Measurements from ENCODE around the gene FBXL14. TPM values are rescaled to one million over a fixed set of nuclear protein-coding genes. Genes with fewer than 3 reads are reported as not detected.

FBXL14 gene
- total RNA-seq: 6.2 TPM
- long read RNA-seq, partial matches to known transcripts: 0 of 32 reads
- long read RNA-seq, other reads (novel, unspliced or antisense): 31 of 32 reads

GRCh38 chr12:1594261-1595025 lies at the start of gene FBXL14:
Gene FBXL14, minus strand, starts transcription at chr12:1594581. Its CDS starts 515 bp downstream, at chr12:1594066.
- intact Hi-C loops (cut with DNase I): loop anchor here (5.0 kb wide), 1 partner anchor 602 kb away; the partner anchor contains the start of gene ERC1
- ATAC-seq: peak; percentile 82
- peak; percentile 96 for DNase-seq (ENCODE audit: missing footprints)

GRCh38 chr12:1643905-1644533 lies 49.6 kb upstream of the FBXL14 start:
- intact Hi-C loops (cut with DNase I): no loop called here
- no peak for ATAC-seq
- no peak for DNase-seq (ENCODE audit: missing footprints)

GRCh38 chr12:1643043-1643442 lies 48.7 kb upstream of the FBXL14 start:
- no peak for ATAC-seq
- DNase-seq (ENCODE audit: missing footprints): no peak
- intact Hi-C loops (cut with DNase I): no loop called here

- intact Hi-C loops (cut with DNase I): no loop called here
- ATAC-seq (no peak), DNase-seq (ENCODE audit: missing footprints) (no peak)
Observed at GRCh38 chr12:1642513-1642912, 48.1 kb upstream of the FBXL14 start.

GRCh38 chr12:1640328-1641234 lies 46.2 kb upstream of the FBXL14 start:
- no peak for ATAC-seq
- intact Hi-C loops (cut with DNase I): no loop called here
- no peak for DNase-seq (ENCODE audit: missing footprints)

GRCh38 chr12:1639538-1639937 lies 45.2 kb upstream of the FBXL14 start:
- intact Hi-C loops (cut with DNase I): no loop called here
- DNase-seq (ENCODE audit: missing footprints) (peak; percentile 53), ATAC-seq (no peak)

GRCh38 chr12:1638203-1638602 lies 43.8 kb upstream of the FBXL14 start:
- intact Hi-C loops (cut with DNase I): no loop called here
- ATAC-seq (no peak), DNase-seq (ENCODE audit: missing footprints) (no peak)

- ATAC-seq (no peak), DNase-seq (ENCODE audit: missing footprints) (no peak)
- intact Hi-C loops (cut with DNase I): no loop called here
Observed at GRCh38 chr12:1635301-1636095, 41.1 kb upstream of the FBXL14 start.

- ATAC-seq (peak; percentile 56), DNase-seq (ENCODE audit: missing footprints) (peak; percentile 93)
- intact Hi-C loops (cut with DNase I): loop anchor here (5.0 kb wide), 1 partner anchor 303 kb away; no protein-coding TSS in a partner anchor
Observed at GRCh38 chr12:1634590-1635191, 40.3 kb upstream of the FBXL14 start.

- intact Hi-C loops (cut with DNase I): loop anchor here (5.0 kb wide), 1 partner anchor 303 kb away; no protein-coding TSS in a partner anchor
- ATAC-seq (no peak), DNase-seq (ENCODE audit: missing footprints) (no peak)
Observed at GRCh38 chr12:1634149-1634548, 39.8 kb upstream of the FBXL14 start.

- no peak for ATAC-seq
- DNase-seq (ENCODE audit: missing footprints): no peak
- intact Hi-C loops (cut with DNase I): loop anchor here (5.0 kb wide), 1 partner anchor 304 kb away; no protein-coding TSS in a partner anchor
Observed at GRCh38 chr12:1633459-1633858, 39.1 kb upstream of the FBXL14 start.

- intact Hi-C loops (cut with DNase I): loop anchor here (5.0 kb wide), 1 partner anchor 305 kb away; no protein-coding TSS in a partner anchor
- DNase-seq (ENCODE audit: missing footprints) (no peak), ATAC-seq (peak; percentile 53)
Observed at GRCh38 chr12:1632702-1633101, 38.3 kb upstream of the FBXL14 start.

- ATAC-seq (peak; percentile 44), DNase-seq (ENCODE audit: missing footprints) (no peak)
- intact Hi-C loops (cut with DNase I): loop anchor here (5.0 kb wide), 1 partner anchor 306 kb away; no protein-coding TSS in a partner anchor
Observed at GRCh38 chr12:1630827-1631591, 36.6 kb upstream of the FBXL14 start.

- intact Hi-C loops (cut with DNase I): loop anchor here (5.0 kb wide), 1 partner anchor 307 kb away; no protein-coding TSS in a partner anchor
- ATAC-seq: peak; percentile 15
- DNase-seq (ENCODE audit: missing footprints): peak; percentile 76
Observed at GRCh38 chr12:1630133-1630826, 35.9 kb upstream of the FBXL14 start.

- ATAC-seq (no peak), DNase-seq (ENCODE audit: missing footprints) (peak; percentile 74)
- intact Hi-C loops (cut with DNase I): loop anchor here (5.0 kb wide), 1 partner anchor 308 kb away; no protein-coding TSS in a partner anchor
Observed at GRCh38 chr12:1629338-1630132, 35.2 kb upstream of the FBXL14 start.
